ENCODE data around the gene NDUFA11. TPM values are rescaled to one million over a fixed set of nuclear protein-coding genes. Genes with fewer than 3 reads are reported as not detected.

The NDUFA11 gene
- total RNA-seq, result 174 and 234 TPM in 2 replicates

DNA sequence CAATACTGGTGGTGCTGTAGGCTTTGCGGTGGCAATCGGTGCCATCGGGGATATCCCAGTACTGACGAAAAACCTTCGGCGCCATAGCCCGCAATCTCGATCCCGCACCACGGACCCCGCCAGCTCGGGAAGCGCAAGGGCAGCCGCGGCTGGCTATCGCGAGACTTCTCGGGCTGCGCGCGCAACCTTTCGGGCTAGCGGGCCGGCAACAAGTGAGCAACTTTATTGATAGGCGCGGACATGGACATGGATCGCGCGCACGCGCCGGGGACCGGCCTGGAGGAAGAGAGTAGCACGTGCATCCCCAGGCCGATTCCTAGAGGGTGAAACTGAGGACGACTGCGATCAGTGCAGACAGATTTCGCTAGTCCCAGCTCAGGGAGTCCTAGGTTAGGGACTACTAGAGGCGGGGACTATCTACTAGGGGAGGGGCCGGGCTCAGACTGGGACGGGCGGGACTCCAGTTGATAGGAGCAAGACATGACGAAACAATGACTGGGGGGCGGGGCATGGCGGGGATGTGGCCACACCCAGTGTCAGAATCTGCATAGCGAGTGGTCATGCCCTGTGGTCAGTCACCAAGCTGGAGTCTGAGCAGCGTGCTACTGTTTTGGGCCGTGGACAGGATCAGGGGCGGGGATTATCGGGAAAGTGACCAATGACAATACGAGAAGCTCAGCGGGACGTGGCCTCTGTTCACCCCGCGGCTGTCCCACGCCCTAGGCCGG lies at the start of gene NDUFA11:
NDUFA11 (minus strand) TSS at position 167 of the 728 bp plus-strand sequence; CDS start at position 85, 82 bp downstream.

DNA sequence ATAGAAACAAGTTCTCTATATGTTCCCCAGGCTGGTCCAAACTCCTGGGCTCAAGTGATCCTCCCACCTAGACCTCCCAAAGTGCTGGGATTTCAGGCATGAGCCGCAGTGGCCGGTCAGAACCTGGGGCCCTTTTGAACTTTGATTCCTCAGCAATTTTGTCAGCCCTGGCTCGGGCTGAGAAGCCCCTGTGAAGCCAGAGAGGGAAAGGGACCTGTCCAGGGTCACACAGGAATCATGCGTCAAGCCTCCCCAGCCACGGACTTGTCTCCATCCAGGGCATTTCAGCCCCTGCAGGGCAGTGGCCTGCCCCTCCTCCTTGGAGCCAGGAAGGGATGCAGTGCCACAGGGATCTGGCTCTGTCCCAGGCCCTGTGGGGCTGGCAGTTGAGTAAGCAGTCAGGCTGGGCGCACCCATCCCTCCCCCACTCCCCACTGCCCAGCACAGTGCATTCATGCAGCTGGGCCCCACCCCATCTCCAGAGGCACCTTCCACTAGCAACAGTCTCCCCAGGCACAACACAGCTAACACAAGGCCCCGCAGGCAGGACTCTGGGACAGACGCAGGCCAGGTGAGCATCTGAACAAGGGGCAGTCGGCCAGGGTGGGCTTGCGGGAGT lies 10.3 kb upstream of the NDUFA11 start, which contains the start of gene CAPS:
CAPS (plus strand) TSS at position 516 of the 619 bp plus-strand sequence. CDS start 153 bp downstream, outside the sequence.

DNA sequence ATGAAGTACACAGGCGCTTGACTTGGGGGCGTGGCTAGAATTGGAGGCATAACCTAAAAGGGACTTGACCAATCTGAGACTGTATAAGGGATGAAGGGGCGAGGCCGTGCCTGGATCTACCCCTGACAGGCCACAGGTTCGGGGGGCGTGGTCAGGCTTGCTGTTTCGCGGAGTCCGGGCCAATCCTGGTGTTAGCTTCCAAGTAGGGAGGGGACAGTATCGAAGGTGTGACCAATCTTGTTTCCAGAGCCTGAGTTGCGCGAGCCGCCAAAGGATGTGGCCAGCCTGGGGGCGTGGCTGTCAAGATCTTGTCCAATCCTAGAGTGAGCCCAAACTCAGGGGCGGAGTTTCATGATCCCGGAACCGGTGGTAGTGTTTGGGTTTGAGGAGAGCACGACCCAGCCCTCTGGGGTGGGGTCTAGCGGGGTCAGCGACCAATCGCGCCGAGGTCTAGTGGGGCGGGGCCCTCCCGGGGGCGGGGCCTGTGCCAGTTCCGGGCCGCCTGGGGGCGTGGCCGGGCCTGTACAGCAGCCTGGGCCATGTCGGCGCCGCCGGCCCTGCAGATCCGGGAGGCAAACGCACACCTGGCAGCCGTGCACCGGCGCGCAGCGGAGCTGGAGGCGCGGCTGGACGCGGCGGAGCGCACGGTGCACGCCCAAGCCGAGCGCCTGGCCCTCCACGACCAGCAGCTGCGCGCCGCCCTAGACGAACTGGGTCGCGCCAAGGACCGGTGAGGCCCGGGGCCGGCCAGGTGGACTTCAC lies 943 bp upstream of the NDUFA11 start, which contains the start of gene VMAC:
VMAC (plus strand) TSS at position 521 of the 762 bp plus-strand sequence; CDS start at position 540, 19 bp downstream.

DNA sequence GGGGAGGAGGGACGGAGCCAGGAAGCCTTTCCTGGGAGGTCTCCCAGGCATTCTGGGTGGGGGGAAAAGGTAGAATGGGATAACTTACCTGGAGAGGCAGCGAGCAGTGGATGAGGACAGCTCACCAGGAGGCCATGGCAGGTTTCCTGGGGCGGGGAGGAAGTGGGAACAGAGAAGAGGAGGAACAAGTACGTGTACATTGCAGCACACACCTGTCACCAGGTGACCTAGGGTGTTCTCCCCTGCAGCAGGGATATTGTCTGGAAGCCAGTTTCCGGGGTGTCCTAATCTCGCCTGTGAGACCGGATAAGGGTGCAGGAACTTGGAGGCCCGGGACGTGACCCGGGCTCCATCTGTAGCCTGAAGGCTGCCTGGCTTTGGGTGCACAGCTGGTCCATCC lies 52.3 kb downstream of the NDUFA11 start, which contains the start of gene FUT3:
FUT3 (minus strand) TSS at position 148 of the 400 bp plus-strand sequence.

Other genes starting within 250 kb of the NDUFA11 start
- 26.2 and 71.1 TPM in 2 replicates for gene MICOS13, start 223.3 kb downstream of the NDUFA11 start, total RNA-seq
- 3.7 and 6.1 TPM in 2 replicates for gene HSD11B1L, start 222.8 kb downstream of the NDUFA11 start, total RNA-seq
- 575 and 962 TPM in 2 replicates for gene RPL36, start 213.5 kb downstream of the NDUFA11 start, total RNA-seq
- 47.4 and 48.4 TPM in 2 replicates for gene LONP1, start 183.6 kb downstream of the NDUFA11 start, total RNA-seq
- not detected in 2 replicates for gene CATSPERD, start 183.2 kb downstream of the NDUFA11 start, total RNA-seq
- gene PRR22, start 119.0 kb downstream of the NDUFA11 start, total RNA-seq, result 0.26 and 0.33 TPM in 2 replicates
- gene DUS3L, start 112.6 kb downstream of the NDUFA11 start, total RNA-seq, result 20.8 and 27.1 TPM in 2 replicates
- gene NRTN, start 98.7 kb downstream of the NDUFA11 start, total RNA-seq, result 0.26 and 0.65 TPM in 2 replicates
- gene FUT6, start 64.1 kb downstream of the NDUFA11 start, total RNA-seq, result not detected in 2 replicates
- not detected in 2 replicates for gene FUT3, start 52.3 kb downstream of the NDUFA11 start, total RNA-seq
- not detected in 2 replicates for gene FUT5, start 33.2 kb downstream of the NDUFA11 start, total RNA-seq
- 5.9 and 7.9 TPM in 2 replicates for gene VMAC, start 1.1 kb upstream of the NDUFA11 start, total RNA-seq
- 3.3 and 4.9 TPM in 2 replicates for gene CAPS, start 10.5 kb upstream of the NDUFA11 start, total RNA-seq
- gene RANBP3, start 74.3 kb upstream of the NDUFA11 start, total RNA-seq, result 26.3 and 29.0 TPM in 2 replicates
- 1.8 and 2.4 TPM in 2 replicates for gene RFX2, start 206.7 kb upstream of the NDUFA11 start, total RNA-seq
- not detected in 2 replicates for gene ACSBG2, start 231.9 kb upstream of the NDUFA11 start, total RNA-seq